ENCODE data around the gene EMX1.

DNA sequence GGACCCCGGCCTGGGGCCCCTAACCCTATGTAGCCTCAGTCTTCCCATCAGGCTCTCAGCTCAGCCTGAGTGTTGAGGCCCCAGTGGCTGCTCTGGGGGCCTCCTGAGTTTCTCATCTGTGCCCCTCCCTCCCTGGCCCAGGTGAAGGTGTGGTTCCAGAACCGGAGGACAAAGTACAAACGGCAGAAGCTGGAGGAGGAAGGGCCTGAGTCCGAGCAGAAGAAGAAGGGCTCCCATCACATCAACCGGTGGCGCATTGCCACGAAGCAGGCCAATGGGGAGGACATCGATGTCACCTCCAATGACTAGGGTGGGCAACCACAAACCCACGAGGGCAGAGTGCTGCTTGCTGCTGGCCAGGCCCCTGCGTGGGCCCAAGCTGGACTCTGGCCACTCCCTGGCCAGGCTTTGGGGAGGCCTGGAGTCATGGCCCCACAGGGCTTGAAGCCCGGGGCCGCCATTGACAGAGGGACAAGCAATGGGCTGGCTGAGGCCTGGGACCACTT is 16.4 kb downstream of the EMX1 start:
- TF ChIP-seq ZNF274 (IDR thresholded peaks at IDR 0.05; ENCODE audit: low read depth, low read length) (no peak), SUZ12 (IDR thresholded peaks at IDR 0.05; ENCODE audit: extremely low read depth, insufficient read depth, insufficient read length) (no peak), YY1 (IDR thresholded peaks at IDR 0.05; ENCODE audit: insufficient read depth, insufficient read length) (no peak)

Measured in NT2/D1 (cell line).